ENCODE measurements around the gene COL4A1.

The COL4A1 gene

DNA sequence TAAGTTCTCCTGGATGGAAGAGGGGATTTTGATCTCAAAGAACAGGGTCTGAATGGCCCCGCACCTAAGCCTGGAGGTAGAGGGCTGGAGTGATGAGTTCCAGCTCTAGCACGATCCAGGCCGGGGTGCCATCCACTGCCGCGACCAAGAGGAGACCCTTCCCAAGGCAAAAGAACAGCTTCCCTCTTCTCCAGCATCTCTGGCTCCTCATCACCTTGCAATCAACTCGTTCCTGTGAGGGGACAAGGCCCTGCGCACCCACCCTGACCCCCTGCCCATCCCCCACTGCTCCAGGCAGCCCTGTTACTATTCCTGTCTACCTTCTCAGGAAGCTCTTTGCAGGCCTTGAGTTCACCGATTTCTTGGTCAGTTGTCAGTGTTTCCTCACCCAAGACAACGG, 17.8 kb downstream of the COL4A1 start:
- DNase-seq, result no peak

- no peak for DNase-seq
These were observed 19.8 kb downstream of the COL4A1 start for GRCh38 chr13:110286833-110287819.

DNA sequence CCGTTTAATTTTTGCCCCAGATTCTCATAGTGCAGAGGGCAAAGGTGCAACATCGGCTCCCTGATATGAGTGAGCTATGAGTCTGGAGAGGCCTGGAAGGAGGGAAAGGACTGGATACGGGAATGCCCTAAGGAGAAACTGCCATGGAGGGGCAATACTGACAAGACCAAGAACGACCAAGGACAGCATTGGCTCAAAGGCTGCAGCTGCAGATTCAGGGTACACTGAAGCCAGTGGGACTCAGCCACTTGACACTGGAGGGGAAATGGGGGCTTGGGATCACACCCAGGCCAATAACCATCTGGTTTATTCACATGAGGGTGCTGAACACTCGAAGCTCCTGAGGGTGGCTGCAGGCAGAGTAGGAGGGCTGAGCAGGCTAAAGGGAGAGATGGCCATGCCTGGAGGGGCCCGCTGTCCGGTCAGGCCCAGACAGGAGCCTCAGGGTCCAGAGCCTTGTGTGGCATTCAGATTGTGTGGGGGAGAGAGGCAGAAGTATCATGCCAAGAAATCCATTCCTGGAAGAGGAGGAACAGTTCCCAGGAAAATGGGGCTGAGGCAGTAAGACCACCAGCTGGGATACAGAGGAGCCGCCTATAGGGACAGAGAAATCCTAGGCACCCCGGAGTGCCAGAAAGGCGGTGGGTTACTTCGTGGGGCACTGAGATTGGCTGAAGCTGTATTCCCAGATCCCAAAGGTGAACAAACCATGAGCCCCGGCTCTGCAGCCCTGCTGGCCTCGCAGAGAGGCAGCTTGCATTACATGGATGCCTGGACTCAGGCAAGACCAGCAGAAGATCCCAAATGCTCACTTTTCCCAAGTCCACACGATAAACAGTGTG, 20.7 kb downstream of the COL4A1 start:
- no peak for DNase-seq

- no peak for DNase-seq
These were observed 22.0 kb downstream of the COL4A1 start for GRCh38 chr13:110284779-110285484.

DNA sequence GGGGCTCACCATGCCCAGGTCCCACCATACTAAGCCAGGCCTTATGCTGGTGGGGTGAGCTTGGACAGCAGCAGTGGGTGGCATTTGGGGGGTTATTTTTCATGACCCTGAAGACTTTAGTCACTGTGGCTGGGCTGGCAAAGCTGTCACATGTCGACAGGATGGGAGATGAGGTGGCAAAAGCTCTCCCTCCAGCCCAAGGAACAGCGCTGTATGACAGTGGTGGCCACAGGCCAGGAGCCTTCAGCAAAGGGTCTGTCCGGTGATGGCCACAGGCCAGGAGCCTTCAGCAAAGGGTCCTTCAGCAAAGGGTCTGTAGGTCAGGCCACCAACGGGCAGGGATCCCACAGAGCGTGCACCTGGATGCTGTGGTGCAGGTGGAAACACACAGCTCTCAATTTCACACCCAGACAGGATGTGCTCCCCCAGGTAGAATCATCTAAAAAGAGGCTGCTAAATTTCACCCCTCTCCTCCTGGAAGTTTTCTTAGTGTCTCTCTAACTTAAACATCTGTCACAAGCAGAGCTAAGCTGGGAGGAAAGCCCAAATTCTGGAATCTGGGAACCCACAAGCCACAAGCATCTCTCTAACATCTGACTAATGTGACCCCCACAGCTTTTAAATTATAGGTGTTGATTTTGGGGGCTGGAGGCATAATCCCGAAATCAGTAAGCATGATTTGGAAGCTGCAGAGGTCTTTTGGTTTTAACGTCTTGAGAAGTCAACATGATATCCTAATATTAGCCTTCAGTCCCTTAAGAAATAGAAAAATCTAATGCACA, 23.0 kb downstream of the COL4A1 start:
- no peak for DNase-seq

GRCh38 chr13:110282316-110282841, 24.6 kb downstream of the COL4A1 start:
- DNase-seq, result no peak

GRCh38 chr13:110281736-110282135, 25.2 kb downstream of the COL4A1 start:
- no peak for DNase-seq

DNA sequence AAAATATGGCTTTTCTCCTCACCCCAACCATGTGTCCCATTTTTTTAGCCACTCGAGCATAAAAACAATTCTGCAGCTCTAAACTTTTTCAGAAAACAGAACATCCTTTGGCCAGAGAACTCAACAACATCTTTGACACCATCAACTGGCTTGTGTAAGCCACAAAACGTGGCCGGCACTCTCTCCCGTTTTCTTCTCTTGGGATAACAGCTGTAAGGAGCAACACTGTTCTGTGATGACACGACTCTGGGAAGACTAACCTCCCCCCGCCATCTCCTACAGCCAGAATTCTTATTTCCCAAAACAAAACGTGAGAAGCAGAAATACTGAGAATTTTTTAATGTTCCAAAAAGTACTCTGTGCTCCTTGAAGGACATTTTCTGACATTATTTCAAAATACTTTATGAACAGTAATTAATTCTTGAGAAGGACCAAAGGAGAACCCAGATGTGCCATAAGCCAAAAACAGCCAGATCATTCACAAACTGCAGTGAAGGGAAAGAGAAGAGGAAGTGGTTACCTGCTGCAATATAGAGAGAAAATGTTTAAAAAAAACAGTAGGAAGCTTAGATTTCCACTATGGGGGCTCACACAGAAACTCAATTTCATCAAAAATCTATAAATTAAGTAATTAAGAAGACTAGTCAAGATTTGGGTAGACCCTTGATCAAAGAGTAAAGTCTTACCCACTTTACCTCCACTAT, 25.8 kb downstream of the COL4A1 start:
- DNase-seq, result no peak

GRCh38 chr13:110280231-110280813, 26.6 kb downstream of the COL4A1 start:
- no peak for DNase-seq

DNA sequence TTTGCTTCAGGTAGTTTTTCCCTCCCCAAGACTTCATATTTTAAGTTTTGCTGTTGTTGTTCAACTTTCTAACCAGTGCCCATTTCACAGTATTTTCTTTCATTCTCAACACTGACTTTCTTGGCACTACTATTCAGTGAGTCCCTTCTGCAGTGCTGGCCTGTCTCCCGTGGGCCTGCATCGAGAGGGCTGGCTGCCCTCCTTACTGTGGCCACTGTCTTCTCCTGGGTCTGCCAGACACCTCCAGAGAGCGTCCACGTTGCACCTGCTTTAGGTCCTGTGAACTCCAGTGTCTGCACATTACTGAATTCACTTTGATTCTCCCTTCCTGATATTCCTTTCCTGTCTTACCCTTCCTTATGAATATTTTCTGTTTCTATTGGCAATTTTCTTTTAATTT, 27.3 kb downstream of the COL4A1 start:
- no peak for DNase-seq

DNA sequence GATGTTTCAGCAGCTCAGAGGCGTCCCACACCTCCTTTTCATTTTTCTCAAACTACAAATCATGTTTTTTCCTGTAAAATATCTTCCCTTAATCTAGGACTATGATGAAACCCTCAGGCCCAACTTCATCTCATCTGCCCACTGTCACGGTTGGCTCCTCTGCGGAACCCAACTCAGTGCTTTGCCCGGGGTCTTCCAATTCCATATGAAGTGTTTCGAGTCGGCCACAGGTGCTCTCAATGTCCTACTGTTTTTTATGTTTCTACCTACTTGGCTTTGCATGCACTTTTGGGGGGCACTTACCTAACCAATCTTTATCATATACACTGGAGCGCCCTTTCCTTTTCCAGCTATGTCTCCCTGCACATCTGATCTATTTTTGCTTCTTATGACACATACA, 28.1 kb downstream of the COL4A1 start:
- DNase-seq, result no peak

DNA sequence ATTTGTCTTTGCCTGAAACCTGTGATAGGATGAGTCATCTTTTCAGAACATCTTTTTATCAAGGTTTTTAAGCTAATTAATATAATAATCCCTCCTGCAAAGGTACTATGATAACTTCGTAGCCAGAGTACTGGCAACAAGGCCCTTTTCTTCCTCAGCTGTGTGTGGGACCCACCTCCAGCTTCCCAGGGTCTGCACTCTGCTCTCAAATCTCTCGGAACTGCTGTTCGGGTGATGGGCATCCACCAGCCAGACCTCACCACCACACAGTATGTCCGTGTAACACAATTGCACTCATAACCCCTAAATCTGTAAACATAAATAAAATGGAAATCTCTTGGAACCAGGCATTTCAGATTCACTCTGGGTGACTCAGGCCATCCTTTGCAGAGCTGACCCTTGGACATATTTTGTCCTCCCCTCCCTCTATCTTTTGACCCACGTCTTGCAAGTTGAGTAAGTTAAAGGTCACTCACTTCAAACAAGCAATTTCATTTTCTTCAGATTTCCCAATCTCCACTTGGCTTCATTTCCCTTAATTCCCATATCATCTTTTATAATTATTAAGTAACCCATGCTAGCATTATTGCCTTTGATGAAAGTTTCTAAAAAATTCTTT, 29.5 kb downstream of the COL4A1 start:
- DNase-seq, result no peak

DNA sequence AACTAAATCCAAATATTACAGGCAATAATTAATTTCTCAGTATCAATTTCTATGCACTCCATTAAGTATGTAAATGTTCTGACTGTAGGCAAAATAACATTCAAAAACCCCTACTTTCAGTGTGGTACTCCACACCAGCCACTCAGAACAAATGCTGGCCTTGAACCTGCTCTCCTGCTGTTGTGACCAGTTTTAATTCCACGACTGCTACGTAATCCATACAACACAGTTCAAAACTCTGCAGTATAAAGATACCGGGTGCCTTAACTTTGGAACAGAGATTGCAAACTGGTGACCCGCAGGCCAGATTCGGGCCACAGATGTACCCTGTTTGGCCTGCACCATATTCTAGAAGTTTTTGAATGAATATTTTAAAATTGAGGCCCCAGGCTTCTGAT, 30.4 kb downstream of the COL4A1 start:
- DNase-seq, result no peak

- no peak for DNase-seq
These were observed 30.9 kb downstream of the COL4A1 start for GRCh38 chr13:110275931-110276552.

- no peak for DNase-seq
These were observed 32.3 kb downstream of the COL4A1 start for GRCh38 chr13:110274687-110275086.

DNA sequence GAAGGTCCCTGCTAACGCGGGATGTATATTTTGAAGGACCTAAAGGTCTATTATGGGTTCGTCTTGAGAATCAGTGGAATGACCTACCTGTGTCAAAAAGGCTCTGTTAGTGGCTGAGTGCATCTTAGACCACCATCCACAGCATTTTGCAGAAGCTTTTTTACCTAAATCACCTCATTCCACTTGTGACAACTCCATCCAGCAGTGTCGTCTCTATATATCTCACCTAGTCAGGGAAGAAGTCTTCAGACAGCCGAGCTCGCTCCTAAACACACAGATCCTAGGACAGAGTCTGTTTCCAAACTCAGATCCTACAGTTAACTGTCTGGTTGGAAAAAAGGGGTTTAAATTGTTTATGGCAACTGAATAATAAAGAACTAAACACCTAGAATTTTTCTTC, 33.7 kb downstream of the COL4A1 start:
- DNase-seq, result no peak

DNA sequence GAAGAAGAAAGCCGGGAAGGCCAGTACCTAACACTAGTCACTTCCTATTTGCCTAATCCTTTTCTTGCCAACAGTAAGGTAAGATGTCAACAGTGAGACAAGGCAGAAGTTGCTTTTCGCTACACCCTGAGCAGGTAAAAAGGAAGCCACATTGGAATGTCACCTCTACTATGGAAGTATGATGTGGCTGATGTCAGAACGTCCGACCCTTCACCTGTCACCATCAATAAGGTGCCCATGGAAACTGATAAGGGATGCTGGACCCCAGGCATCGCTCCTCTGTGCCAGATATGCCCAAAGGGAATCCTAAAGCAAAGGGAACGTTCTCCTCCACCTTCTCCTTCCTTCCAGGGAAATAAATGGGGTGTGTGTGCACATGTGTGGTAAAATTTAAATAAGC, 34.3 kb downstream of the COL4A1 start:
- DNase-seq, result no peak

DNA sequence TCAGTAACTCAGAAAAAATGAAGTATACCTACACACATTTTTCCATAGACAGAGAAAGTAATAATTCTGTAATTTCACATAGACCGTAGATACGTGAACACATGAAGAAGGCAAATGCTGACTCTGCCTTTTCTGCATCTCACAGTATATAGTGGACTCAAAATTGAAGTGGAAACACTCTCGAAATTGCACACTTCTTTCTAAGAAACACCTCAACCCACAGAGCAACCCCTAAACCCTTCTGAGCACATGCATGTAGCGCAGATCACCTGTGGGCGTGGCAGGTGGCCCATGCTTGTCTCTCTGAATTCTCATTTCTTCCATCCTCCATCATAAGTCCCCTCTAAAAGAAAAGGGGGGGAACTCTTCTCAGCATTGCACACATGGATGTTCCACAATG, 34.7 kb downstream of the COL4A1 start:
- DNase-seq, result no peak

DNA sequence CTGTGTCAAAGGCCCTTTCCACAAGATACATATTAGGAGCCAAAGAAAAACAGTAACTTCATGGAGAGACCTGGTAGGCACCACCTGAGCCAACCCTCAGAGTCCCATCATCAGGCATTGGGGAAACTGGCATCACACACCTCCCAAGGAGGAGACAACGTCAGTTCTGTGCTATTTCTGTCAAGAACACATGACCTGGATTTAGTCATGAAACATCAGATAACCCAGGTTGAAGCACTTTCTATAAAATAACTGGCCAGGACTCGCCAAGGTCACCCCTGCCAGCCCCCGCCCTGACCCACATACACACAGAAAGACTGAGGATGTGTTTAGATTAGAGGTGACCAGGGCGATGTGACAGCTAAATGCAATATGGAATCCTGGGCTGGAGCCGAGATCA, 35.6 kb downstream of the COL4A1 start:
- no peak for DNase-seq

GRCh38 chr13:110270507-110270906, 36.5 kb downstream of the COL4A1 start:
- DNase-seq, result no peak
